MM.1S (cell line): ENCODE data around the gene CPN2.

Experiments
- EZH2phosphoT487 ChIP-seq: fragments of 300-600 bp; sonication (generic); IDR thresholded peaks from 2 replicates; pipeline ENCODE4 v1.6.1; 2018; ENCODE audit warnings: antibody characterized with exemption, low read length
- TF ChIP-seq, protein P1 (sequence below): fragments of 300-600 bp; sonication (generic); IDR thresholded peaks from 2 replicates; pipeline ENCODE4 v1.5.1; 2016; ENCODE audit warnings: antibody characterized with exemption, low read length, mixed read lengths

DNA sequence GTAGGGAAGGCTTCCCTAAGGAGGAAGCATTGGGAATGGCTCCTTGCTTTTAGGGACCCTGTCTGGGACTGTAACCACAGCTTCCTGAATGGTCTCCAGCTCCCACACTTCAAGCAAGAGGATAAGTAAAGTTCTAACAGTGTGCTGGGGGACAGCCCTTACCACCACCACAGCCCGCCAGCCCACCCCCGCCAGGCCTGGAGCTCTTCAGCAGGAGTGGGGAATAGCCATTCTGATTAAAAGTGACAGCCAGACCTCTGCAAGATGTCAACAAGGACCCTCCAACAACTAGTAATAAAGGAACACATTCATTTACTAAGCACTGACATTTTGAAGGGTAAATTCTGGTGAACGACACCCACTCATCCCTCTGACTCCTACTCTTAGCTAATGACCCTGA is 49.4 kb downstream of the CPN2 start:
- TF ChIP-seq, protein P1, sequence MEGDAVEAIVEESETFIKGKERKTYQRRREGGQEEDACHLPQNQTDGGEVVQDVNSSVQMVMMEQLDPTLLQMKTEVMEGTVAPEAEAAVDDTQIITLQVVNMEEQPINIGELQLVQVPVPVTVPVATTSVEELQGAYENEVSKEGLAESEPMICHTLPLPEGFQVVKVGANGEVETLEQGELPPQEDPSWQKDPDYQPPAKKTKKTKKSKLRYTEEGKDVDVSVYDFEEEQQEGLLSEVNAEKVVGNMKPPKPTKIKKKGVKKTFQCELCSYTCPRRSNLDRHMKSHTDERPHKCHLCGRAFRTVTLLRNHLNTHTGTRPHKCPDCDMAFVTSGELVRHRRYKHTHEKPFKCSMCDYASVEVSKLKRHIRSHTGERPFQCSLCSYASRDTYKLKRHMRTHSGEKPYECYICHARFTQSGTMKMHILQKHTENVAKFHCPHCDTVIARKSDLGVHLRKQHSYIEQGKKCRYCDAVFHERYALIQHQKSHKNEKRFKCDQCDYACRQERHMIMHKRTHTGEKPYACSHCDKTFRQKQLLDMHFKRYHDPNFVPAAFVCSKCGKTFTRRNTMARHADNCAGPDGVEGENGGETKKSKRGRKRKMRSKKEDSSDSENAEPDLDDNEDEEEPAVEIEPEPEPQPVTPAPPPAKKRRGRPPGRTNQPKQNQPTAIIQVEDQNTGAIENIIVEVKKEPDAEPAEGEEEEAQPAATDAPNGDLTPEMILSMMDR = no peak
- no peak for TF ChIP-seq EZH2phosphoT487
